HepG2 (cell line): Measurements from ENCODE around the gene DDX17. TPM values are rescaled to one million over a fixed set of nuclear protein-coding genes. Genes with fewer than 3 reads are reported as not detected.
A peak's percentile ranks its signal among the peaks of the same experiment; 100 is the strongest.

Experiments
- CTCF ChIP-seq: sonication (generic); formaldehyde crosslinking; IDR thresholded peaks from 2 replicates; pipeline ENCODE4 v1.5.0; 2020; ENCODE audit warnings: mild to moderate bottlenecking, missing genetic modification reagents, moderate library complexity
- EHMT2 ChIP-seq: fragments of 200-600 bp; sonication (generic); IDR thresholded peaks from 2 replicates; pipeline ENCODE4 v1.7.0; 2017; ENCODE audit warnings: antibody characterized with exemption, low read depth, low read length, borderline replicate concordance
- ELF1 ChIP-seq: sonication (generic); formaldehyde crosslinking; IDR thresholded peaks from 2 replicates; pipeline ENCODE4 v1.4.0; 2020; ENCODE audit warnings: missing genetic modification reagents
- EP300 ChIP-seq, 3 experiments: sonication (generic) in 1 of 3; formaldehyde crosslinking in 1 of 3; IDR thresholded peaks; 2 replicates each; pipeline versions ENCODE4 v1.5.1 to v1.6.1; 2011 to 2020; ENCODE audit warnings: low read depth in 2 of 3, low read length in 2 of 3, borderline replicate concordance in 1 of 3, improper control_type of control experiment in 1 of 3, mild to moderate bottlenecking in 1 of 3, missing genetic modification reagents in 1 of 3, moderate library complexity in 1 of 3
- GABPB1 ChIP-seq: IDR thresholded peaks from 2 replicates; pipeline ENCODE4 v1.6.1; 2016; ENCODE audit warnings: mild to moderate bottlenecking, missing genetic modification reagents, moderate library complexity, missing compliant biosample characterization
- HNRNPH1 ChIP-seq: fragments of 200-400 bp; formaldehyde crosslinking; optimal IDR thresholded peaks from 2 replicates; pipeline ENCODE3; 2017; ENCODE audit warnings: mild to moderate bottlenecking, low read depth, low read length
- KDM2A ChIP-seq: sonication (generic); formaldehyde crosslinking; IDR thresholded peaks from 2 replicates; pipeline ENCODE4 v1.4.0; 2020; ENCODE audit warnings: low read depth, missing genetic modification reagents, borderline replicate concordance
- KDM4B ChIP-seq: sonication (generic); formaldehyde crosslinking; IDR thresholded peaks from 2 replicates; pipeline ENCODE4 v1.4.0; 2020; ENCODE audit warnings: missing genetic modification reagents
- KDM5B ChIP-seq: sonication (generic); formaldehyde crosslinking; IDR thresholded peaks from 2 replicates; pipeline ENCODE4 v1.4.0; 2020; ENCODE audit warnings: missing genetic modification reagents, mild to moderate bottlenecking, borderline replicate concordance
- KLF12 ChIP-seq: sonication (generic); formaldehyde crosslinking; IDR thresholded peaks from 2 replicates; pipeline ENCODE4 v1.4.0; 2020; ENCODE audit warnings: missing genetic modification reagents, borderline replicate concordance
- KLF16 ChIP-seq, 2 experiments: sonication (generic) in 1 of 2; formaldehyde crosslinking in 1 of 2; IDR thresholded peaks; 2 replicates each; pipeline versions ENCODE4 v1.6.1 to v1.8.0; 2016 to 2023; ENCODE audit warnings: missing genetic modification reagents in 2 of 2, missing compliant biosample characterization in 1 of 2
- PHF8 ChIP-seq: sonication (generic); formaldehyde crosslinking; IDR thresholded peaks from 2 replicates; pipeline ENCODE4 v1.5.0; 2020; ENCODE audit warnings: missing genetic modification reagents
- SIN3B ChIP-seq: fragments of 150-350 bp; IDR thresholded peaks from 2 replicates; pipeline ENCODE4 v1.6.1; 2014; ENCODE audit warnings: low read length
- TAF15 ChIP-seq: fragments of 200-400 bp; formaldehyde crosslinking; IDR thresholded peaks from one replicate; pipeline ENCODE4 v1.6.1; 2018; ENCODE audit warnings: mild to moderate bottlenecking, low read depth, low read length; ENCODE audit not compliant: poor library complexity, severe bottlenecking
- TGIF2 ChIP-seq: IDR thresholded peaks from 2 replicates; pipeline ENCODE4 v1.6.1; 2016; ENCODE audit warnings: control low read depth, missing compliant biosample characterization
- YEATS4 ChIP-seq: sonication (generic); formaldehyde crosslinking; IDR thresholded peaks from 2 replicates; pipeline ENCODE4 v1.4.0; 2020; ENCODE audit warnings: missing genetic modification reagents, borderline replicate concordance
- ZBTB20 ChIP-seq: sonication (generic); formaldehyde crosslinking; IDR thresholded peaks from 2 replicates; pipeline ENCODE4 v1.8.1; 2023; ENCODE audit warnings: missing genetic modification reagents, low read depth, mild to moderate bottlenecking, borderline replicate concordance
- ZBTB21 ChIP-seq: sonication (generic); formaldehyde crosslinking; IDR thresholded peaks from 2 replicates; pipeline ENCODE4 v1.4.0; 2020; ENCODE audit warnings: missing genetic modification reagents
- ZFP36L1 ChIP-seq: sonication (generic); formaldehyde crosslinking; IDR thresholded peaks from 2 replicates; pipeline ENCODE4 v1.8.0; 2022; ENCODE audit warnings: mild to moderate bottlenecking, missing genetic modification reagents, moderate library complexity
- ZNF383 ChIP-seq: sonication (generic); formaldehyde crosslinking; IDR thresholded peaks from 2 replicates; pipeline ENCODE4 v1.4.0; 2020; ENCODE audit warnings: missing genetic modification reagents, mild to moderate bottlenecking, borderline replicate concordance
- ZNF546 ChIP-seq: sonication (generic); formaldehyde crosslinking; conservative IDR thresholded peaks from 2 replicates; pipeline ENCODE4 v1.8.1; 2023; ENCODE audit warnings: mild to moderate bottlenecking, missing genetic modification reagents
- ZSCAN21 ChIP-seq: sonication (generic); formaldehyde crosslinking; IDR thresholded peaks from 2 replicates; pipeline ENCODE4 v1.8.0; 2022; ENCODE audit warnings: mild to moderate bottlenecking, missing genetic modification reagents, moderate library complexity, borderline replicate concordance
- polyA plus RNA-seq, 8 experiments: library from polyadenylated mRNA; depleted of rRNA in 3 of 8; stranded (reverse) in 7 of 8; unstranded in 1 of 8; fragments of >200 nt; fragmentation: Illumina TruSeq in 4 of 8; extraction: Trizol in 4 of 8; gene quantifications; 2 replicates each; pipeline versions ENCODE4 v1.2.1 to v1.2.3, GENCODE V29; 2011 to 2016; ENCODE audit warnings: low read depth in 4 of 8, missing spikeins in 1 of 8, mixed read lengths in 1 of 8; ENCODE audit not compliant: insufficient read depth in 1 of 8
- total RNA-seq, 5 experiments: library from RNA; depleted of rRNA; stranded (reverse); fragments of >200 nt; fragmentation: Illumina TruSeq; extraction: Trizol; gene quantifications; 2 replicates each; pipeline ENCODE4 v1.2.3, GENCODE V29; 2016; ENCODE audit warnings: low read depth in 1 of 5
- TF ChIP-seq, protein P1 (sequence below): sonication (generic); formaldehyde crosslinking; IDR thresholded peaks from 2 replicates; pipeline ENCODE4 v1.5.0; 2020; ENCODE audit warnings: missing genetic modification reagents, mild to moderate bottlenecking, borderline replicate concordance
- TF ChIP-seq, protein P2 (sequence below): sonication (generic); formaldehyde crosslinking; IDR thresholded peaks from 2 replicates; pipeline ENCODE4 v1.5.0; 2020; ENCODE audit warnings: missing genetic modification reagents

The DDX17 gene
- total and polyA plus RNA-seq, 2 of the 13 experiments (the other 11 are each of a cell fraction or from before 2014, with no cell fraction given), result 238 to 344 TPM

DNA sequence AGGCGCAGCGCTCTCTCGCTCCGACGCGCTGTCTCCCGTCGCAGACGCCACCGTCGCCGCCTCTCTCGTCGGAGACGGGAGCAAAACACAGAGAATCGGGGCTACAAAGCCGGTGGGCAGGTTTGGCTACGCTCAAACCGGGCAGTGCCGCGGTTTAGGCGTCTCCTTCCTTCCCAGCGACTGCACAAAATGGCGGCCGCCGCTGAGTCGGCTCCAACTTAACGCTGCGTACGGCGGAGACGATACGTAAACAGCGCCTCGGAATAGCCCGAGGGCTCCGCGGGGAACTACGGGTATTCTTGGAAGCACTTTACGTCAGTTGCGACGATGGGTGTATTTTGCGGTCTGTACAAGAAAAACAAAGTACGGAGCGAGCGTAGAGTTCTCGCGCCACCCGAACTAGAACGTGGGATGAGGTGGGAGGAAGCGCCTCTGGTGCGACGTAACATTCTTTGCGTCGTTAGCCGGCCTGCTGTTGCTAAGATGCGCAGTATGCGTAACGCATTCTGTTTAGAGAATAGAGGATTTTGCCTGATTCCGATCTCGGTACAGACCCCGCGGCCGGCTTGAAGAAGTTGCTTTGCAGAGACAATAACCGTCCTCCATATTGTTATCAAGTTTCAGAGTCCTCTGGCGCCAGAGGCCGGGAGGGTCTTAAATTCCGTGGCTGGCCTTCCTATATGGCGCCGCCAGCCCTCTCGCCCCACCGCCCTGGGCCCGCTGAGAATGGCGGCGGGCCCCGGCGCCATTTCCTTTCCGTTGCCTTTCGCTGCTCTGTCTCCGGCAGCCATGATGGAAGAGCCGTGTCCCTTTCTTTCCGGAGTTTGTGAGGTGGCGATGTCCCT, at the start of gene DDX17 (continued):
- TF ChIP-seq ZBTB20, result 0 out of 2 replicates have a peak, but pooled peaks have one; percentile 7
- no peak; the same call in none of the 2 replicates for TF ChIP-seq CTCF (CRISPR knock-in tag)
- 0 out of 2 replicates have a peak, but pooled peaks have one; percentile 12 for TF ChIP-seq ELF1 (CRISPR knock-in tag)
- 0 out of 2 replicates have a peak, but pooled peaks have one; percentile 44 for TF ChIP-seq TGIF2 (CRISPR knock-in tag)
- TF ChIP-seq YEATS4 (CRISPR knock-in tag), result peak; percentile 93
- peak; percentile 5 for TF ChIP-seq TAF15
- peak; percentile 75 for TF ChIP-seq KDM5B (CRISPR knock-in tag)
- TF ChIP-seq KDM2A (CRISPR knock-in tag), result peak; percentile 80
- 0 out of 2 replicates have a peak, but pooled peaks have one; percentile 24 for TF ChIP-seq KDM4B (CRISPR knock-in tag)
- TF ChIP-seq ZNF546 (CRISPR knock-in tag), result peak; percentile 56; the same call in 1 of the 2 replicates
- TF ChIP-seq, protein P1, sequence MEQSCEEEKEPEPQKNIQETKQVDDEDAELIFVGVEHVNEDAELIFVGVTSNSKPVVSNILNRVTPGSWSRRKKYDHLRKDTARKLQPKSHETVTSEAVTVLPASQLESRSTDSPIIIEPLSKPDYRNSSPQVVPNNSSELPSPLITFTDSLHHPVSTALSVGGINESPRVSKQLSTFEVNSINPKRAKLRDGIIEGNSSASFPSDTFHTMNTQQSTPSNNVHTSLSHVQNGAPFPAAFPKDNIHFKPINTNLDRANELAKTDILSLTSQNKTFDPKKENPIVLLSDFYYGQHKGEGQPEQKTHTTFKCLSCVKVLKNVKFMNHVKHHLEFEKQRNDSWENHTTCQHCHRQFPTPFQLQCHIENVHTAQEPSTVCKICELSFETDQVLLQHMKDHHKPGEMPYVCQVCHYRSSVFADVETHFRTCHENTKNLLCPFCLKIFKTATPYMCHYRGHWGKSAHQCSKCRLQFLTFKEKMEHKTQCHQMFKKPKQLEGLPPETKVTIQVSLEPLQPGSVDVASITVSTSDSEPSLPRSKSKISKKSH, result peak; percentile 72; the same call in 1 of the 2 replicates
- TF ChIP-seq ZFP36L1, result 0 out of 2 replicates have a peak, but pooled peaks have one; percentile 31
- TF ChIP-seq ZNF383, result no peak
- TF ChIP-seq, protein P2, sequence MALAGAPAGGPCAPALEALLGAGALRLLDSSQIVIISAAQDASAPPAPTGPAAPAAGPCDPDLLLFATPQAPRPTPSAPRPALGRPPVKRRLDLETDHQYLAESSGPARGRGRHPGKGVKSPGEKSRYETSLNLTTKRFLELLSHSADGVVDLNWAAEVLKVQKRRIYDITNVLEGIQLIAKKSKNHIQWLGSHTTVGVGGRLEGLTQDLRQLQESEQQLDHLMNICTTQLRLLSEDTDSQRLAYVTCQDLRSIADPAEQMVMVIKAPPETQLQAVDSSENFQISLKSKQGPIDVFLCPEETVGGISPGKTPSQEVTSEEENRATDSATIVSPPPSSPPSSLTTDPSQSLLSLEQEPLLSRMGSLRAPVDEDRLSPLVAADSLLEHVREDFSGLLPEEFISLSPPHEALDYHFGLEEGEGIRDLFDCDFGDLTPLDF, result 0 out of 2 replicates have a peak, but pooled peaks have one; percentile 59
- TF ChIP-seq ZBTB21 (CRISPR knock-in tag), result peak; percentile 51; the same call in 1 of the 2 replicates
- peak; percentile 95 for TF ChIP-seq PHF8
- TF ChIP-seq EHMT2, result peak; percentile 31; the same call in 1 of the 2 replicates
- TF ChIP-seq KLF16 (CRISPR knock-in tag; IDR thresholded peaks at IDR 0.05), result peak in 1 of 2 experiments; percentile 42; a peak in 1 of 4 replicates
- TF ChIP-seq KLF12 (CRISPR knock-in tag), result 0 out of 2 replicates have a peak, but pooled peaks have one; percentile 54
- TF ChIP-seq GABPB1 (CRISPR knock-in tag), result peak; percentile 40; the same call in 1 of the 2 replicates
- peak; percentile 100 for TF ChIP-seq HNRNPH1
- peak; percentile 8; the same call in 1 of the 2 replicates for TF ChIP-seq ZSCAN21
- TF ChIP-seq EP300 (IDR thresholded peaks at IDR 0.05; ENCODE audit: low read depth in 2 of 2, low read length in 2 of 2), result no peak
- TF ChIP-seq EP300 (CRISPR knock-in tag; IDR thresholded peaks at IDR 0.05; ENCODE audit: borderline replicate concordance), result 0 out of 2 replicates have a peak, but pooled peaks have one; percentile 6
- TF ChIP-seq SIN3B, result no peak
